K562 (cell line): Measurements from ENCODE around the gene KLHL29. TPM values are rescaled to one million over a fixed set of nuclear protein-coding genes. Genes with fewer than 3 reads are reported as not detected.

Experiments
- CREM ChIP-seq: IDR thresholded peaks from 2 replicates; pipeline ENCODE4 v1.6.1; 2014; ENCODE audit warnings: antibody characterized with exemption, low read depth
- GTF2B ChIP-seq: IDR thresholded peaks from 2 replicates; pipeline ENCODE4 v1.6.1; 2011; ENCODE audit not compliant: insufficient read length; ENCODE audit errors: extremely low read depth
- JUN ChIP-seq, 2 experiments: sonication (generic) in 1 of 2; formaldehyde crosslinking in 1 of 2; IDR thresholded peaks; 2 replicates each; pipeline versions ENCODE4 v1.6.1 to v1.8.0; 2012 to 2022; ENCODE audit warnings: borderline replicate concordance in 2 of 2, mild to moderate bottlenecking in 2 of 2, improper control_type of control experiment in 1 of 2, low read depth in 1 of 2, low read length in 1 of 2, missing genetic modification reagents in 1 of 2
- NFE2 ChIP-seq: IDR thresholded peaks from 2 replicates; pipeline ENCODE4 v1.6.1; 2014; ENCODE audit warnings: antibody characterized with exemption, low read depth
- SOX6 ChIP-seq: fragments of 450-650 bp; IDR thresholded peaks from 2 replicates; pipeline ENCODE4 v1.6.1; 2014; ENCODE audit warnings: mild to moderate bottlenecking
- SRSF3 ChIP-seq: fragments of 200-400 bp; formaldehyde crosslinking; IDR thresholded peaks from 2 replicates; pipeline ENCODE4 v1.6.1; 2016; ENCODE audit warnings: mild to moderate bottlenecking, low read length, moderate library complexity; ENCODE audit not compliant: insufficient read depth
- TBP ChIP-seq: optimal IDR thresholded peaks from 2 replicates; pipeline ENCODE3; 2011; ENCODE audit warnings: low read depth, low read length, improper control_type of control experiment
- TEAD1 ChIP-seq, 2 experiments: fragments of 450-650 bp in 1 of 2; sonication (generic) in 1 of 2; formaldehyde crosslinking; IDR thresholded peaks; 2 replicates each; pipeline versions ENCODE4 v1.4.0 to v1.8.0; 2020 to 2022; ENCODE audit warnings: mild to moderate bottlenecking in 2 of 2, missing genetic modification reagents in 1 of 2
- TRIM24 ChIP-seq, 2 experiments: fragments of 450-650 bp; IDR thresholded peaks; 2 replicates each; pipeline ENCODE4 v1.6.1; 2016
- ZMIZ1 ChIP-seq, 2 experiments: fragments of 150-350 bp in 1 of 2; IDR thresholded peaks; 2 replicates each; pipeline ENCODE4 v1.6.1; 2012 to 2016; ENCODE audit warnings: low read depth in 2 of 2, low read length in 2 of 2, mild to moderate bottlenecking in 1 of 2, moderate library complexity in 1 of 2
- ZNF318 ChIP-seq, 2 experiments: fragments of 450-650 bp; IDR thresholded peaks; 2 replicates each; pipeline ENCODE4 v1.6.1; 2016; ENCODE audit warnings: mild to moderate bottlenecking in 2 of 2, borderline replicate concordance in 1 of 2, low read depth in 1 of 2, moderate library complexity in 1 of 2
- ZNF584 ChIP-seq: fragments of 200-800 bp; sonication (Bioruptor generic); IDR thresholded peaks from 2 replicates; pipeline ENCODE4 v1.6.1; 2016; ENCODE audit warnings: low read depth, mild to moderate bottlenecking, missing genetic modification characterization, missing compliant biosample characterization
- polyA plus RNA-seq, 8 experiments: library from polyadenylated mRNA; depleted of rRNA in 4 of 8; stranded (reverse) in 5 of 8; unstranded in 3 of 8; fragments of >200 nt; fragmentation: Nextera tagmentation in 2 of 8; fragmentation: Illumina TruSeq in 1 of 8; extraction: Ambion mirVana in 2 of 8; extraction: Trizol in 1 of 8; gene quantifications; 2 replicates each; pipeline versions ENCODE4 v1.2.1 to v1.2.3, GENCODE V29; 2011 to 2014; ENCODE audit warnings: inconsistent platforms in 1 of 8, missing spikeins in 1 of 8
- total RNA-seq, 7 experiments: library from RNA; depleted of rRNA in 6 of 7; stranded (reverse); fragments of >200 nt in 6 of 7; fragmentation: Illumina TruSeq in 2 of 7; extraction: Trizol in 2 of 7; gene quantifications; 2 replicates each; pipeline versions ENCODE4 v1.2.1 to v1.2.3, GENCODE V29; 2011 to 2021; ENCODE audit warnings: low replicate concordance in 1 of 7

Gene KLHL29
- total and polyA plus RNA-seq, 9 of the 15 experiments (the other 6 are each of a cell fraction or from before 2014, with no cell fraction given) = 0.03 to 0.31 (median 0.08) TPM; not detected in 1

GRCh38 chr2:23757686-23758433 is 372.9 kb downstream of the KLHL29 start (continued):
- TF ChIP-seq ZNF318 (IDR thresholded peaks at IDR 0.05; ENCODE audit: borderline replicate concordance in 1 of 2, low read depth in 1 of 2) (0 out of 4 replicates have a peak, but pooled peaks of 1 of the 2 experiments have one; percentile 34), TEAD1 (CRISPR knock-in tag; IDR thresholded peaks at IDR 0.05) (no peak), GTF2B (no peak), SOX6 (0 out of 2 replicates have a peak, but pooled peaks have one; percentile 18), NFE2 (peak; percentile 38; the same call in 1 of the 2 replicates), SRSF3 (no peak), CREM (peak; percentile 88), JUN (IDR thresholded peaks at IDR 0.05; ENCODE audit: borderline replicate concordance, low read depth, low read length) (peak; percentile 98), JUN (CRISPR knock-in tag; IDR thresholded peaks at IDR 0.05; ENCODE audit: borderline replicate concordance) (no peak), ZNF584 (CRISPR knock-in tag) (no peak), ZMIZ1 (IDR thresholded peaks at IDR 0.05; ENCODE audit: low read depth in 2 of 2, low read length in 2 of 2) (no peak), TBP (no peak), TRIM24 (IDR thresholded peaks at IDR 0.05) (peak in 1 of 2 experiments; percentile 64; a peak in 1 of 4 replicates)
